NCI-H187 treated with DMSO at 0.1 percent for 48 hours (cell line): ENCODE results near the gene CUEDC1.

Source experiments
- DNase-seq: peaks from one replicate; lab custom pipeline; 2025; lab: John Stamatoyannopoulos, UW

CUEDC1 gene

DNA sequence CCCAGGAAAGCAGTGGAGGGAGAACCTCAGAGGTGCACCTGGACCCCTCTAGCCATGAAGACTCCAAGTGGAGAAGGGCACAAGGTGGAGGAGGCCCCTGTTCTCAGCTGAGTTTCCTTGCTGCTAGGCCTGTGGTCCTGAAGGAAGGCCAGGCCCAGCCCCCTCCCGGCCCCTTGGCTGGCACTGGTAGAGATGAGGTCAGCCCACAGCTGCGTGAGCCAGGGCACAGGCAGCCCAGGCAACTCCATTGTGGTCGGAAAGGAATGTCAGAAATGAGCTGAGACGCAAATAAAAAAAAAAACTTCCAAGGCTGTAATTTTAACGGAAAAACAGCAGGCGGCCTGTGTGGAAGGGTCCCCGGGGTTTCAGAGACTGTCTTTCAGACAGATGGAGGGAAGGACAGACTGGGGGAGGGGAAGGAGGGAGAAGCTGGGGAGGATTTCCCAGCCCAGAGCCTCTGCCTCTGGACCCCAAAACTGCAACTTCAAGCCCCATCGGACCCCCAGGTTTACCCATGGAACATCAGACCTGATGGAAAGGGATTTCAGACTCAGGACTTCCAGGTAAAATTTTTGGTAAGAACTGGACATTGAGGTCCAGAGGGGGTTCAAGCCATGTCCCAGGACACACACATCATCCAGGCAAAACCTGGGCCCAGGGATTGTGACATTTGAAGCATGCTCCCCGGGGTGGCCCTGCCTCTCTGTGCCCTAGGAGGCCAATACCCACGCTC is 79.8 kb downstream of the CUEDC1 start:
- no peak for DNase-seq

- DNase-seq, result no peak
Observed at GRCh38 chr17:57874434-57875289, 80.5 kb downstream of the CUEDC1 start.

- DNase-seq, result no peak
Observed at GRCh38 chr17:57874058-57874419, 81.2 kb downstream of the CUEDC1 start.

DNA sequence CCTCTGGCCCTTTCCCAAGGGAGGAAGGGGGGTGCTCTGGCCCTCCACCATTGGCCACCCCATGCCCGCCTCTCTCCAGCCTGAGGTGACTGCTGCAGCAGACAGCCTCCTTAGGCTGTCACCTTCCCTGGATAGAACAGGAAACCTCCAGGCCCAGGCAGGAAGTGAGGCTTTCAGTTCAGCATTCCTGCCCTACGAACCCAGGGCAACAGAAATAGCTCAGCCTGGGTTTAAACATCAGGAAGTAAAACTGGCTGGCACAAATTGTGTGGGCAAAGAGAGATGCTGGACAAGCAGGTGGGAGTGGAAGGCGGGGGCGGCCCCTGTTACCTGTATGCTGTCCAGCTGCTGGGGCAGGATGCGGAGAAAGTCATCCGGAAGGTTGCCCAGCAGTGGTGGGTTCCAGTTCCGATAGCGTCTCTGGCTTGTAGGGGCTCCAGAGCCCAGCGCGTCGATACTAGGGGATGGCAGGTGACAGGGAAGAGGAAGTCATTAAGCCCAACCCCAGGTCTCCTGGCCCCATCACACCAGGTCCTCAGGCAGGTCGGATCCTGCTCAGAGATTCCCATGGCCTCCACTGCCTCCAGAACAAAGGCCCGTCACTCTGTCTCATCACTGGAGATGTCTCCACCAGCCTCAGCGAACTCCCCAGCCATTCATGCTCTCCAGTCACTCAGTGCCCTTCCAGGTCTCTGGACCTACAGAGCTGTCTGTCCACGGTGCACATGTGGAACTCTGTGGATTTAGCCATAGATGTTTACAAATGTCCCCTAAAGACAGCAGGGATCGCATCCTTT is 81.8 kb downstream of the CUEDC1 start:
- DNase-seq, result no peak

GRCh38 chr17:57872536-57872935 is 82.7 kb downstream of the CUEDC1 start:
- DNase-seq, result no peak

GRCh38 chr17:57871863-57872262 is 83.3 kb downstream of the CUEDC1 start:
- DNase-seq, result no peak

- no peak for DNase-seq
Observed at GRCh38 chr17:57871155-57871554, 84.1 kb downstream of the CUEDC1 start.

- DNase-seq, result no peak
Observed at GRCh38 chr17:57870283-57870635, 85.0 kb downstream of the CUEDC1 start.

DNA sequence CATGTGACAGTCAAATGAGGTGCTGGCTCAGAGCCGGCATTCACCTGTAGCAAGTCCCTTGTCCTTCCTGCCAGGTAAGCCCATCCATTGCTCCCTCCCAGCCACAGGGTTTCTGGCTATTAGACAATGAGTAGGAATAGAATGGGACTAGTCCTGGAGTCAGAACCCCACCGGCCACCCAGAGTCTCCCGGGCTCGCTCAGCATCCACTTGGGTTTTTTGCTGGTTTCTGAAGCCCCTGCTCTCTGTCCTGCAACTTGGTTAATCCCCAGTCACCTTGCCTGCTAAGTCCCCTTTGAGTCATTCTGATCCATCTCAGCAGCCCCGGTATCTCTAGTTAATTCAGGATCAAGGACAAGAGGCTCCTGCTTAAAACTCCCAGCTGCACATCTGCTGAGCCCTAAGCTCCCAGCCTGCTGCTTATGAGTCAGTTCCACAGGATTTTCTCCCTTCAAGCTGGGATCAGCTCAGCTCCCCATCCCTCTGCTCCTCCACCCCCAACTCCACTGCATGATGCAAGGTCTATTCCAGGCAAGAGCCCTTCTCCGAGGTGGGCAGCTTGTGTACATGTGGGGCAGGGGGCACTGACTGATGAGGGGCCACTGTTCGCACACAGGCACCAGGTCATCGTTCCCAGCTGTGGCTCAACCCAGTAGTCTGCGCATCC is 85.5 kb downstream of the CUEDC1 start:
- no peak for DNase-seq

DNA sequence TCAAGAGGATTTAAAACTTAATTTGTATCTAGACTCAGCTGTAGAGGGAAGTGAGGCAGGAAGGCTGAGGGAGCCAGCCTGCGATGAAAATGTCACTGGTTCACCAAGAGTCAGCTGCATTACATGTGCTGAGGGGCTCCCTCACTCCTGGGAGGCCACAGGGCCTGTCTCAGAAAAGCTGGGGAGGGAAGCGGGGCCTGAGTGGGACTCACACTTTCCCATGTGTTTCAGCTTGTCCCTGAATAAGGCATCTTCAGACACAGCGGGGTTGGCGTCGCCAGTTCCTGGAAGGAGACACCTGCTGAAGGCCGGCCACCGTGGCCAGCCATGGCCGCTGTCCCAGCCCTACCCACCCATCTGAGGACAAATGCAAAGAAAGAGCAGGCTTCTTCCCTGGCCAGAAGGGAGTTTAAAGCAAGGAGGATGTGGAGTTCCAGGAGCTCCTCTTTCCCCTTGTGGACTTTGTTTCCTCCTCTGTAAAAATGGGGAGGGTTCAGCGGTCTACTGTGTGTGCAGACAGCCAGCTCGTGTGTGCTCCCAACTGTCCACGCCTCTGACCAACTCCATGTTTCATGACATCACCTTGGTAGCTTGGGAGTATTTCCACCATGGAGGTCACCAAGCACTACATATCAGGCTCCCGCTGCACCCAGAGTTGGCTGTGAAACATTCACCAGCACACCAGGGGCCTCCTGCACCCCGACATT is 86.1 kb downstream of the CUEDC1 start:
- DNase-seq, result no peak

DNA sequence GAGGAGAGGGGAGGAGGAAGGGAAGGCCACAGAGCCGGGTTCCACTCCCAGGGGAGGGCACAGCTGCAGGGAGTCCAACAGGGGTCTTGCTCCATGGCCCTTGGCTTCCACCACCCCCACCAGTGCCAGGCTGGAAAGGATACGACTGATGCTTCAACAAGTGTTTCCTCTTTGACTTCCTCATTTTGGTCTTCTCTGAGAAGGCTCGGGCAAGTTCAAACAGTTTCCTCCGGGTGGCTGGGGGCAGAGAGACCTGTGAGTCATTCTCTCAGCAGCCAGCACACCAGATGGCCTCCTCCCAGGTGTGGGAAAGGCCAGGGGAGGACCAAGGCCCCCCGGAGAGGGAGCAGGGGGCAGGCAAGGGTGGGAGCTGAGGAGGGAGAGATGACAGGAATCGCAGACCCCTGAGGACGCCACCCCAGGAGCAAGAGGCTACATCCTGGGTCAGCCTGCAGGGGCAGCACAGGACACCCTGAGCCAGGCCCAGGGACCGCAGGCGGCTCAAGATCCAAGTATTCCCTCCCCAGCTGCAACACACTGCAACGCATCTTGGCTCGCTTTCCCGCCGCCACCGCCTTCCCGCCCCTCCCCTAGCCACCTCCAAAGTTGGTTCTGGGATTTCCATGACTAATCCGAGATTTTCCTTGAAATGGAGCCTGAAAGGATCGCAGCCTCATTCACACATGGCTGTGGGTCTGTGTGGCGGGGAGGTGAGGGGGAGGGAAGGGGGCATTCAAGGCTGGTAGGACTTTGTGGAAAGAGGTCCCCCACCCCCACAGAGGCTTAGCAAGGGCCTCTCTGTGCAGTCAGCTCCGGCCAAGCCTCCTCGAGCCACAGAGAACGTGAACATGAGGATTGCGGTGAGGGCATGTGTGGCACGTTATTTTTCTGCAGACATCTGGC is 87.0 kb downstream of the CUEDC1 start:
- DNase-seq, result no peak

GRCh38 chr17:57867126-57867525 is 88.1 kb downstream of the CUEDC1 start:
- no peak for DNase-seq

DNA sequence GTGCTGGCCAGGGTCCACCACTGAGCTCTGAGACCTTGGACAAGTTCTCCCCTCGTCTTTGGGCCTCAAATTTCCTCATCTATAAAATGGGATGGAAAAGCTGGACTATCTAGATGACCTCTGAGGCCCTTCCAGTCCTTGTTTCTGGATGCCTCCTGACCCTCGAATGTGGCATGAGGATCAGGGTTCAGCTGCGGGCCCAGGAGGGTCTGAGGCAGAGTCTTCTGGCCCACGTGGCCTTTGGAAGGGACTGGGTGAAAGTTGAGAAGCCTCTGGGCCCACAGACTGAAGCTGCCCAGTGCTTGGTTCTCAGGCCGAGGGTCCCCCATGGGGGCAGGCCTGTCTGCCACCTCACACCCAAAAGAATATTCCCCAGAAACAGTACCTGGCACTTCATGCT is 88.5 kb downstream of the CUEDC1 start:
- no peak for DNase-seq

DNA sequence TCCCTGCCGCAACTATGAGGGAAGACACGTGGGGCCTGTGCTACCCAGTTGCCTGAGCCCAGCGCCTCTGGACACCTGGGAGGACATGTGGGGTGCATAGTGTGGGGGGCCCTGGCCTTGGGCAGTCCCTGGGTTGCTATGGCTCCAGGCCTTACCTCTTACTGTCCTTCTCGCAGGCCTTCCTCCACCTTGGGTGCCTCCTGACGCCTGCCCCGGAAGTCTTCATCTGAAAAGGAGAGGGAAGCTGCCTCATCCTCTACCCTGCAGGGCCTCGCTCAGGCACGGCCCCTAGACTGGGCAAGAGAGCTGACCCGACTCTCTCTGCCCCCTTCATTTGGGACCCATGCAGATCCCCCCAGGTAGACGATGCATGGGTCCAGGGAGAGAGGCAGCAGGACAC is 88.9 kb downstream of the CUEDC1 start:
- no peak for DNase-seq

DNA sequence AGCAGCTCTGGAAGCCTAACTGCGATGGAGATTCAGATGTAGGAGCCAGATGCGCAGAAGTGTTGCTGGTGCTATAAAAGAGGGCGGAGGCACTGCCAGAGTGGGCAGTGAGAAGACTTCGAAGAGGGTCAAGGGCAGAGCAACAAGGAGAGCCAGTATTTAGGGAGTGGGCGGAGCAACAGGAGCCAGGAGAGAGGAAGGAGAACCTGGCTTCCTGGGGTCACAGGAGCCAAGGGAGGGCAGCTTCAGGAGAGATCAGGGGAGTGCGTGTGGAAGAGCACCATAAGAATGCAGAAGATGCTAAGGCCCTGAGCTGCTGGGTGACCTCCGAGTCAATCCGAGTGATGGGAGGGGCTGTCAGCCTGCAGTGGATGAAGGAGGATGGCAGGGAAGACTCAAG is 90.9 kb downstream of the CUEDC1 start:
- DNase-seq, result no peak

- DNase-seq, result no peak
Observed at GRCh38 chr17:57862694-57863667, 92.2 kb downstream of the CUEDC1 start.

GRCh38 chr17:57861790-57862693 is 93.2 kb downstream of the CUEDC1 start:
- DNase-seq, result no peak
